ENCODE measurements around the gene SEPTIN14. TPM values are rescaled to one million over a fixed set of nuclear protein-coding genes. Genes with fewer than 3 reads are reported as not detected.
"Not testable (repeated sequence)": the region's sequence is repeated elsewhere in the genome, so short reads cannot be mapped to it uniquely, and the experiment has no call there.

Gene SEPTIN14
- total and polyA plus RNA-seq, 9 donors, result not detected

DNA sequence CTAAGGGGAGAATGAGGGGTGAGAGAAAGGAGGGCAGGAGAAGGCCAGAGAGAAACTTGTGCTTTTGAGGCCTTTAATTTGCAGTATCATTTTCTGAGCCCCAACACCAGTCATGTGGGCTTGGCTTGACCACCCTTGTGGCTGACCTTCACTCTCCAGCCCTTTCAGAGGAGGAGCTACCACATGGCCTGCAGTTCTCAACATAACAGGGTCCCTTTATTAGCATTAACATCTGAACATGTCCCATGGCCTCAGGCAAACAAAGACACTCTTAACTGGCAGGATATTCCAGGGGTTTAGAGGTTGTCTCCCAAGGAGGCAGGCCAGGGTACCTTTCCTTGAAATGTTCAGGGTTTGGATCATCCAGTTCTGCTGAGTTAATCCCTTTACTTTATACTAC lies 31.4 kb upstream of the SEPTIN14 start:
- H3K27ac ChIP-seq, result no peak overlapping the region
- intact Hi-C loops (cut with DNase I), result no loop called here

DNA sequence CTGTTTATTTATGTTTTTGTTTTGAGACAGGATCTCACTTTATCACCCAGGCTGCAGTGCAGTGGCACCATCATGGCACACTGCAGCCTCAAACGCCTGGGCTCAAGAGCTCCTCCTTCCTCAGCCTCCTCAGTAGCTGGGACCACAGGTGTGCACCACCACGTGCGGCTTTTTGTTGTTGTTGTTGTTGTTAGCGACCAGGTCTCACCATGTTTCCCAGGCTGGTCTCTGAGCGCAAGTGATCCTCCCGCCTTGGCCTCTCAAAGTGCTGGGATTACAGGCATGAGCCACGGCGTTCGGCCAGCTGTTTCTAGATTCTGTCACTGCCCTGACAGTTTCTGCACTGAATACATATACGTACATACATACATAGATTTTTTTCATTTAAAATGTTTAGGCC lies 25.8 kb upstream of the SEPTIN14 start:
- WGBS, 3 donors, result 59 to 67% (median 66%) methylated on average over 10 of the region's 10 CpGs
- intact Hi-C loops (cut with DNase I), result loop anchor here in 1 of 4 donors (10.0 kb wide), 1 partner anchor 76 kb away; the partner anchor contains the start of gene NIPSNAP2
- DNase-seq, result peak in 2 of 5 donors; percentile 29 to 31
- not testable (repeated sequence) for H3K27me3 ChIP-seq; H3K4me3 ChIP-seq; H3K4me1 ChIP-seq (ENCODE audit: insufficient read depth); H3K9me3 ChIP-seq; H3K36me3 ChIP-seq; H3K27ac ChIP-seq

More for the DNA sequence above, 31.4 kb upstream of the SEPTIN14 start:
- Histone ChIP-seq H3K4me1 (ENCODE audit: insufficient read depth) (no peaks in the 10 kb centered on the region), H3K36me3 (no peaks in the 10 kb centered on the region), H3K27me3 (no peaks in the 10 kb centered on the region), H3K4me3 (no peak overlapping the region), H3K9me3 (no peaks in the 10 kb centered on the region)
- DNase-seq, result no peak
- TF ChIP-seq POLR2A (IDR thresholded peaks at IDR 0.05) (no peak), EP300 (IDR thresholded peaks at IDR 0.05) (no peak)
- TF ChIP-seq, protein P1, sequence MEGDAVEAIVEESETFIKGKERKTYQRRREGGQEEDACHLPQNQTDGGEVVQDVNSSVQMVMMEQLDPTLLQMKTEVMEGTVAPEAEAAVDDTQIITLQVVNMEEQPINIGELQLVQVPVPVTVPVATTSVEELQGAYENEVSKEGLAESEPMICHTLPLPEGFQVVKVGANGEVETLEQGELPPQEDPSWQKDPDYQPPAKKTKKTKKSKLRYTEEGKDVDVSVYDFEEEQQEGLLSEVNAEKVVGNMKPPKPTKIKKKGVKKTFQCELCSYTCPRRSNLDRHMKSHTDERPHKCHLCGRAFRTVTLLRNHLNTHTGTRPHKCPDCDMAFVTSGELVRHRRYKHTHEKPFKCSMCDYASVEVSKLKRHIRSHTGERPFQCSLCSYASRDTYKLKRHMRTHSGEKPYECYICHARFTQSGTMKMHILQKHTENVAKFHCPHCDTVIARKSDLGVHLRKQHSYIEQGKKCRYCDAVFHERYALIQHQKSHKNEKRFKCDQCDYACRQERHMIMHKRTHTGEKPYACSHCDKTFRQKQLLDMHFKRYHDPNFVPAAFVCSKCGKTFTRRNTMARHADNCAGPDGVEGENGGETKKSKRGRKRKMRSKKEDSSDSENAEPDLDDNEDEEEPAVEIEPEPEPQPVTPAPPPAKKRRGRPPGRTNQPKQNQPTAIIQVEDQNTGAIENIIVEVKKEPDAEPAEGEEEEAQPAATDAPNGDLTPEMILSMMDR (IDR thresholded peaks at IDR 0.05), result no peak

DNA sequence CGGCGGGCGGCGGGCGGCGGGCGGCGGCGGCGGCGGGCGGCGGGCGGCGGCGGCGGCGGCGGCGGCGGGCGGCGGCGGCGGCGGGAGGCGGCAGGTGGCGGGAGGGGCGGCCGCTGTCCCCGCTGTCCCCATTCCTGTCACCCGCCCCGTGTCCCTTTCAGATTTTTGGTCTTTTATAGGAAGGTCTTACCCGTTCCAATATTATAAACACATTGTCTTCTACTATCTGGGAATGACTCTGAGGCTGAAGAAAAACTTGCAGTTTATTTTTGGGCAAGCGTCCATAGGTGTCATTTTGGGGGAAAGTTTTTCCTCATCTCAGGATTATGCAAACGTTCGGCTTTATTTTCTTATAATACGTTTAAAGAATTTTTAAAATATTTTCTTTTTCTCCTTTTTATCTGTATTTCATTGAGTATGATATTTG lies 25.3 kb upstream of the SEPTIN14 start:
- intact Hi-C loops (cut with DNase I), result loop anchor here in 1 of 4 donors (10.0 kb wide), 1 partner anchor 77 kb away; the partner anchor contains the start of gene NIPSNAP2
- no peaks in the 10 kb centered on the region for H3K36me3 ChIP-seq
- H3K4me1 ChIP-seq (ENCODE audit: insufficient read depth), result no peaks in the 10 kb centered on the region
- 1% methylated on average over 13 to 23 of the region's 38 CpGs for WGBS, 3 donors
- no peaks in the 10 kb centered on the region for H3K9me3 ChIP-seq
- H3K27ac ChIP-seq, result no peak overlapping the region
- DNase-seq, result peak in 2 of 5 donors; percentile 27 to 28
- no peak for TF ChIP-seq POLR2A (IDR thresholded peaks at IDR 0.05)
- no peak for TF ChIP-seq EP300 (IDR thresholded peaks at IDR 0.05)
- peak overlapping the region; percentile 59 for H3K4me3 ChIP-seq
- H3K27me3 ChIP-seq, result no peaks in the 10 kb centered on the region

DNA sequence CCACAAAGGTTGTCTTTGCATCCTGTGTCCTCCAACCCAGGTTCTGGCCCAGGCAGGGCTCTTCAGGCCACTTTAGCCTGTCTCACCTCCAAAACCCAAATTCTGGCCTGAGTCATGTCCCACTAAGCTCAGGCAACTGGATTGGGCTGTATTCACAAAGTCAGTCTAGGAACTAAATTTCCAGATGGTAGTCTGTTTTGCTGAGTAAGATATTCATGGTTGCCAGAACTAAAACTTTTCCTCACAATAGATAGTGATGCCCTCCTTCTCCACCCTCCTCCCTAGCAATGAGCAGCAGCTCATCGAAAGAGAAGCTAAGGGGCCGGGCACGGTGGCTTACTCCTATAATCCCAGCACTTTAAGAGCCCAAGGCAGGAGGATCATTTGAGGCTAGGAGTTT lies 21.8 kb upstream of the SEPTIN14 start:
- Histone ChIP-seq H3K9me3 (no peaks in the 10 kb centered on the region), H3K36me3 (no peaks in the 10 kb centered on the region), H3K4me1 (ENCODE audit: insufficient read depth) (no peaks in the 10 kb centered on the region), H3K27me3 (no peaks in the 10 kb centered on the region), H3K27ac (no peak overlapping the region), H3K4me3 (no peak overlapping the region)
- DNase-seq, result no peak
- TF ChIP-seq, protein P1 (IDR thresholded peaks at IDR 0.05), result no peak
- TF ChIP-seq EP300 (IDR thresholded peaks at IDR 0.05) (no peak), POLR2A (IDR thresholded peaks at IDR 0.05) (no peak)
- WGBS, 3 donors, result 85 to 92% (median 89%) methylated on average over 3 of the region's 3 CpGs
- intact Hi-C loops (cut with DNase I), result loop anchor here in 1 of 4 donors (10.0 kb wide), 1 partner anchor 80 kb away; the partner anchor contains the start of gene NIPSNAP2

DNA sequence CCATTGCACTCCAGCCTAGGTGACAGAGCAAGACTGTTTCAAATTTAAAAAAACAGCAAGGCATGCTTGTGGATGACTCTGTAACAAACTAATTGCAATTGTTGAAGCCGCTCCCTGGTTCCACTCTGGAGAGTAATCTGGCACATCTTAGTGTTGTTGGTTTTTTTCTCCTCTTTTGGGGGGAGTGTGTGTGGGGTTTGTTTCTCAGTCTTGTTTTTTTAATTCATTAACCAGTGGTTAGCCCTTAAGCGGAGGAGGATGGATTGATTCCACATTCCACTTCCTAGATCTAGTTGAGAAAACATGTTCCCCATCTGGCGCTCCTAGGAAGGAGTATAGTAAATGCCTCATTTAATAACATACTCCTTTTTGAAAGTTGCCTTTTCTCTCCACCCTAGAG lies 16.1 kb upstream of the SEPTIN14 start:
- TF ChIP-seq POLR2A (IDR thresholded peaks at IDR 0.05), result no peak
- TF ChIP-seq, protein P1 (IDR thresholded peaks at IDR 0.05), result no peak
- no peak for TF ChIP-seq EP300 (IDR thresholded peaks at IDR 0.05)
- H3K27ac ChIP-seq, result no peak overlapping the region
- H3K4me1 ChIP-seq (ENCODE audit: insufficient read depth), result no peaks in the 10 kb centered on the region
- intact Hi-C loops (cut with DNase I), result no loop called here
- no peaks in the 10 kb centered on the region for H3K27me3 ChIP-seq
- no peaks in the 10 kb centered on the region for H3K9me3 ChIP-seq
- no peaks in the 10 kb centered on the region for H3K36me3 ChIP-seq
- 12 to 33% (median 15%) methylated on average over 3 of the region's 3 CpGs for WGBS, 3 donors
- no peak overlapping the region for H3K4me3 ChIP-seq
- DNase-seq, result no peak
